GM12891 (cell line): ENCODE data around the gene ARID3C.
A peak's percentile ranks its signal among the peaks of the same experiment; 100 is the strongest.

Experiments used
- DNase-seq: peaks from one replicate; pipeline ENCODE4 v3.0.0; 2011; ENCODE audit warnings: low spot score; ENCODE audit not compliant: insufficient read length
- FAIRE-seq: peaks from 2 replicates; lab custom pipeline; 2011; peaks lifted over from hg19 to GRCh38; lab: Jason Lieb, UNC
- PAX5 ChIP-seq: IDR thresholded peaks from 2 replicates; pipeline ENCODE4 v1.6.1; 2011; ENCODE audit warnings: low read length, moderate library complexity, mild to moderate bottlenecking; ENCODE audit not compliant: insufficient read depth, severe bottlenecking
- POLR2A ChIP-seq: IDR thresholded peaks from 2 replicates; pipeline ENCODE4 v1.6.1; 2011; ENCODE audit warnings: low read depth, low read length, control low read depth
- POLR2AphosphoS5 ChIP-seq: IDR thresholded peaks from 2 replicates; pipeline ENCODE4 v1.6.1; 2011; ENCODE audit warnings: low read depth, low read length, control low read depth
- POU2F2 ChIP-seq: IDR thresholded peaks from 2 replicates; pipeline ENCODE4 v1.6.1; 2011; ENCODE audit warnings: low read depth, mild to moderate bottlenecking, control low read depth, low read length, moderate library complexity
- SPI1 ChIP-seq: IDR thresholded peaks from 2 replicates; pipeline ENCODE4 v1.6.1; 2011; ENCODE audit warnings: low read depth, low read length, control low read depth
- TAF1 ChIP-seq: IDR thresholded peaks from 2 replicates; pipeline ENCODE4 v1.6.1; 2011; ENCODE audit warnings: low read depth, low read length, control low read depth

Gene ARID3C

GRCh38 chr9:34653151-34654072, 24.5 kb upstream of the ARID3C start:
- FAIRE-seq: no peak
- TF ChIP-seq POLR2A (no peak), TAF1 (no peak), POU2F2 (no peak), SPI1 (no peak), POLR2AphosphoS5 (no peak), PAX5 (no peak)
- DNase-seq: no peak

DNA sequence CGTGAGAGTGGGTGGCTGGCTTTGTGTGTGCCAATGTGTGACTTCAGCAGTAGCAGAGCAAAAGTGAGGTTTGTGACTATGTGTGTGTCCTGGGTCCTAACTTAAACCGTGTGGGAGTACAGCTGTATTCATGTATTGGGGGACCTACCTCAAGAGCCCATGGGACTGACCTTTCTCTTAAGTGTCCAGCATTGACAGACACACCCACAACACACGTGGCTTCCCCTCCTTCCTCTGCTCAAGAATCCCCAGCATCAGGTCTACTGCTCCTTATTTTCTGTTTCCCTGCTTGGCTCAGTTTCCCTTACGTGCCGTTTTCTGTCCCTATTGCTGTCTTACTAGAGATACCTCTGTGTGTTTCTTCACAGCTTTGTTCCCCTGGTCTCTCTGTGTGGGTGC, 23.7 kb upstream of the ARID3C start:
- DNase-seq: no peak
- no peak for TF ChIP-seq PAX5
- no peak for TF ChIP-seq TAF1
- no peak for TF ChIP-seq POLR2A
- no peak for TF ChIP-seq POU2F2
- TF ChIP-seq POLR2AphosphoS5: no peak

GRCh38 chr9:34651876-34652601, 23.2 kb upstream of the ARID3C start, which contains the start of gene IL11RA:
Gene IL11RA (plus strand): TSS chr9:34652185. CDS start chr9:34655218, 3,033 bp downstream.
- FAIRE-seq (peak; percentile 85), DNase-seq (no peak)
- TF ChIP-seq SPI1: no peak
- TF ChIP-seq TAF1: no peak
- TF ChIP-seq POU2F2: no peak
- no peak for TF ChIP-seq PAX5
- no peak for TF ChIP-seq POLR2AphosphoS5
- TF ChIP-seq POLR2A: no peak

More for the DNA sequence above, 23.7 kb upstream of the ARID3C start:
- FAIRE-seq: no peak

DNA sequence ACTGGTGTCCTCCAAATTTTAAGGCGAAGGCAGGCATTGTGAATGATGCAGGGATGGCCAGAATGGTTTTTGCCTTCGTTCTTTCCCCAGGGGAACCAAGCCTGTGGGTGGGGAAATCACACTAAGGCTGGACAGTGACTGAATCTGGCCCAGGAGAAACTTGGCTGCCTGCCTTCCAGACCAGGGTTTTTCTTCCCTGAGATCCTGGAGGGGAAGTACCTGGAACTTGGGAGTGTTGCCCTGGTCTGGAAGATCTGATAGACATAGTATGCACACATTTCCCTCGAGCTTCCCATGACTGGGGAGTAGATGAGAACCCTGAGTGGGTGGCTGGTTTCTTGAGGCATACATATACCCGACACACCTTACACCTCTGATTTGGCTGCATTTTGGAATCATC, 22.5 kb upstream of the ARID3C start:
- TF ChIP-seq TAF1 (no peak), SPI1 (no peak), POLR2AphosphoS5 (no peak), POLR2A (no peak), POU2F2 (no peak), PAX5 (no peak)
- DNase-seq (no peak), FAIRE-seq (no peak)

DNA sequence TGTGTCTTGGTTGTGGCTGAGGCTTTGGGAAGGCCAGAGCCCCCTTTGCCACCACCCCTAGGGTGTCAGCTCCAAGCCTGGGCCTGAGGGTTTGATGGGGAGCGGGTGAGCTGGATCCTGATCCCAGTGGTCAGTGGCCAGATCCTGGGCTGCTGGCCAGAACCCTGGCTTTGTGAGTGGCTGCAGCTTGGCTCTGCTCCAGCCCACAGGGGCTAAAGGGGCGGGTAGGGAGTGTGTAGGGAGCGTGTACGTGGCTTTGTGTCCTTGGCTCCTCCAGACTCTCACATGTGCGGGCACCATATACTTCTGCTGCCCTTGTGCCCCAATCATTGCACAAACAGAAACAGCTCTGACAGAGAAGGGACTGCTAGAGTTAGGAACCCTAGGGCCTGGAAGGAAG, 21.9 kb upstream of the ARID3C start:
- FAIRE-seq: no peak
- TF ChIP-seq TAF1 (no peak), SPI1 (no peak)
- no peak for DNase-seq

- no peak for DNase-seq
- no peak for FAIRE-seq
- TF ChIP-seq PAX5 (no peak), POLR2A (no peak), SPI1 (no peak), POU2F2 (no peak), TAF1 (no peak), POLR2AphosphoS5 (no peak)
These were observed 19.8 kb upstream of the ARID3C start for GRCh38 chr9:34648673-34649072.

- FAIRE-seq (peak; percentile 28), DNase-seq (no peak)
- TF ChIP-seq SPI1 (no peak), TAF1 (no peak), PAX5 (no peak), POU2F2 (no peak), POLR2AphosphoS5 (no peak), POLR2A (no peak)
These were observed 18.8 kb upstream of the ARID3C start for GRCh38 chr9:34647651-34648050.

- no peak for DNase-seq
- TF ChIP-seq POLR2AphosphoS5: no peak
- TF ChIP-seq POLR2A: no peak
- no peak for TF ChIP-seq SPI1
- FAIRE-seq: peak; percentile 28
These were observed 18.2 kb upstream of the ARID3C start for GRCh38 chr9:34647084-34647403.

- peak; percentile 96 for DNase-seq
- FAIRE-seq: peak; percentile 97
- no peak for TF ChIP-seq POLR2A
- peak; percentile 73; the same call in 1 of the 2 replicates for TF ChIP-seq TAF1
- TF ChIP-seq PAX5: no peak
- TF ChIP-seq POLR2AphosphoS5: 0 out of 2 replicates have a peak, but pooled peaks have one; percentile 42
- no peak for TF ChIP-seq SPI1
- no peak for TF ChIP-seq POU2F2
These were observed 17.6 kb upstream of the ARID3C start, which contains the start of gene GALT for GRCh38 chr9:34646211-34647083. Gene GALT (plus strand): TSS chr9:34646675. CDS start chr9:34646705, 30 bp downstream.

- DNase-seq (no peak), FAIRE-seq (no peak)
- TF ChIP-seq POLR2AphosphoS5 (no peak), SPI1 (no peak), POU2F2 (no peak), POLR2A (no peak), PAX5 (no peak), TAF1 (no peak)
These were observed 16.0 kb upstream of the ARID3C start for GRCh38 chr9:34644766-34645314.
